CD14-positive monocyte (primary cell): ENCODE measurements around the gene KSR2. TPM values are rescaled to one million over a fixed set of nuclear protein-coding genes. Genes with fewer than 3 reads are reported as not detected.

ENCODE experiments used
- DNase-seq, 3 donors: peaks; one replicate each; pipeline ENCODE4 v3.0.0-alpha.2; 2011 to 2022
- H2AFZ ChIP-seq: 2 replicates; pipeline ENCODE4 v1.6.0; 2012; ENCODE audit warnings: mild to moderate bottlenecking, low read depth, low read length, inconsistent platforms; ENCODE audit not compliant: insufficient read depth, poor library complexity, severe bottlenecking
- H3K27ac ChIP-seq, 2 donors: 1 replicate in 1 of 2; 2 replicates in 1 of 2; pipeline ENCODE4 v1.5.1; 2012 to 2013; ENCODE audit warnings: low read length in 2 of 2, control low read depth in 1 of 2, inconsistent platforms in 1 of 2, low read depth in 1 of 2, mild to moderate bottlenecking in 1 of 2
- H3K27me3 ChIP-seq, 2 donors: one replicate each; pipeline versions ENCODE4 v1.6.0 to v1.6.1; 2011 to 2013; ENCODE audit warnings: low read length in 2 of 2; ENCODE audit not compliant: control insufficient read depth in 2 of 2, insufficient read depth in 2 of 2
- H3K36me3 ChIP-seq, 2 donors: replicated peaks in 1 of 2; 1 replicate in 1 of 2; 2 replicates in 1 of 2; pipeline versions ENCODE4 v1.5.1 to v1.6.1; 2012 to 2013; ENCODE audit warnings: low read length in 2 of 2, control low read depth in 1 of 2, inconsistent platforms in 1 of 2, mild to moderate bottlenecking in 1 of 2; ENCODE audit not compliant: insufficient read depth in 2 of 2, control insufficient read depth in 1 of 2
- H3K4me1 ChIP-seq, 2 donors: 1 replicate in 1 of 2; 2 replicates in 1 of 2; pipeline versions ENCODE4 v1.5.1 to v1.6.1; 2012 to 2013; ENCODE audit warnings: low read length in 2 of 2, control low read depth in 1 of 2, inconsistent platforms in 1 of 2, mild to moderate bottlenecking in 1 of 2, moderate library complexity in 1 of 2; ENCODE audit not compliant: insufficient read depth in 2 of 2, control insufficient read depth in 1 of 2
- H3K4me2 ChIP-seq: replicated peaks from 2 replicates; pipeline ENCODE3; 2012; ENCODE audit warnings: low read length, moderate library complexity, mild to moderate bottlenecking; ENCODE audit not compliant: poor library complexity, severe bottlenecking; ENCODE audit errors: extremely low read depth
- H3K4me3 ChIP-seq, 3 experiments: fragments of 200-600 bp in 1 of 3; sonication (generic) in 1 of 3; replicated peaks in 1 of 3; 1 replicate in 2 of 3; 2 replicates in 1 of 3; pipeline ENCODE4 v1.5.1; 2011 to 2013; ENCODE audit warnings: low read length in 3 of 3, mild to moderate bottlenecking in 3 of 3, control low read depth in 2 of 3, low read depth in 2 of 3, inconsistent platforms in 1 of 3, moderate library complexity in 1 of 3
- H3K79me2 ChIP-seq: 2 replicates; pipeline ENCODE4 v1.6.0; 2012; ENCODE audit warnings: mild to moderate bottlenecking, control low read depth, inconsistent platforms, low read length, moderate library complexity; ENCODE audit not compliant: insufficient read depth
- H3K9ac ChIP-seq: 2 replicates; pipeline ENCODE4 v1.6.0; 2017; ENCODE audit warnings: low read length, mild to moderate bottlenecking; ENCODE audit not compliant: insufficient read depth, poor library complexity, severe bottlenecking
- H3K9me3 ChIP-seq, 2 donors: replicated peaks in 1 of 2; 1 replicate in 1 of 2; 2 replicates in 1 of 2; pipeline versions ENCODE4 v1.5.1 to v1.6.1; 2012 to 2013; ENCODE audit warnings: low read length in 2 of 2, control low read depth in 1 of 2; ENCODE audit not compliant: control insufficient read depth in 1 of 2, insufficient read depth in 1 of 2
- H4K20me1 ChIP-seq: 2 replicates; pipeline ENCODE4 v1.6.0; 2012; ENCODE audit warnings: mild to moderate bottlenecking, low read length, control low read depth, moderate library complexity; ENCODE audit not compliant: insufficient read depth
- H3K27ac Mint-ChIP-seq, 7 donors: one replicate each; pipeline ENCODE4 v1.8.0; 2020; ENCODE audit warnings: mild to moderate bottlenecking in 7 of 7, mixed read lengths in 7 of 7, moderate library complexity in 6 of 7, inconsistent platforms in 2 of 7
- H3K27me3 Mint-ChIP-seq, 3 donors: one replicate each; pipeline ENCODE4 v1.8.0; 2021 to 2022; ENCODE audit warnings: low read depth in 3 of 3, mild to moderate bottlenecking in 3 of 3, mixed read lengths in 3 of 3, moderate library complexity in 3 of 3, inconsistent platforms in 1 of 3
- H3K36me3 Mint-ChIP-seq, 2 donors: one replicate each; pipeline ENCODE4 v1.8.0; 2020; ENCODE audit warnings: mixed read lengths in 2 of 2, inconsistent platforms in 1 of 2, mild to moderate bottlenecking in 1 of 2
- H3K4me1 Mint-ChIP-seq: one replicate; pipeline ENCODE4 v1.8.0; 2020; ENCODE audit warnings: mild to moderate bottlenecking, mixed read lengths
- H3K4me3 Mint-ChIP-seq, 2 donors: one replicate each; pipeline ENCODE4 v1.8.0; 2020; ENCODE audit warnings: mild to moderate bottlenecking in 2 of 2, mixed read lengths in 2 of 2, moderate library complexity in 1 of 2
- H3K9me3 Mint-ChIP-seq, 7 donors: one replicate each; pipeline ENCODE4 v1.8.0; 2020 to 2022; ENCODE audit warnings: mixed read lengths in 7 of 7, mild to moderate bottlenecking in 6 of 7, moderate library complexity in 6 of 7, inconsistent platforms in 2 of 7
- WGBS: methylation state at CpG from one replicate; pipeline ENCODE4 v1.1.5; 2013; ENCODE audit warnings: missing lambda C conversion rate; ENCODE audit not compliant: insufficient coverage; 5-methylcytosine and 5-hydroxymethylcytosine counted together
- intact Hi-C, 2 donors: fragments of 100-400 bp; cut with micrococcal nuclease; formaldehyde crosslinking; loops; one replicate each; pipeline versions ENCODE4 v1.15.0 to v1.15.1; 2023
- polyA plus RNA-seq, 3 donors: library from polyadenylated mRNA; depleted of rRNA in 1 of 3; unstranded in 2 of 3; stranded (reverse) in 1 of 3; fragments of 300-500 nt in 2 of 3; fragments of >200 nt in 1 of 3; fragmentation: Illumina TruSeq in 2 of 3; gene quantifications; 1 replicate in 2 of 3; 2 replicates in 1 of 3; pipeline ENCODE4 v1.2.3, GENCODE V29; 2012 to 2021
- TF ChIP-seq, protein P1 (sequence below): fragments of 200-600 bp; IDR thresholded peaks from one replicate; pipeline ENCODE4 v1.8.0; 2022; ENCODE audit warnings: antibody characterized with exemption, mild to moderate bottlenecking

KSR2 gene
- polyA plus RNA-seq, 3 donors: not detected

- Histone ChIP-seq H3K27ac (no peak overlapping the region), H3K36me3 (no peaks in the 10 kb centered on the region), H3K79me2 (no peaks in the 10 kb centered on the region), H3K4me2 (no peak overlapping the region), H4K20me1 (no peaks in the 10 kb centered on the region), H3K27me3 (peaks cover 0 to 7% of the 10 kb centered on the region in 2 donors), H3K9ac (no peak overlapping the region), H3K9me3 (no peaks in the 10 kb centered on the region), H2AFZ (no peak overlapping the region), H3K4me1 (peaks cover 18 to 20% of the 10 kb centered on the region in 2 donors), H3K4me3 (no peak overlapping the region)
- H3K27me3 Mint-ChIP-seq: peaks cover 12 to 17% (median 15%) of the 10 kb centered on the region in 3 donors
- H3K27ac Mint-ChIP-seq: no peak overlapping the region
- no peak for DNase-seq
- intact Hi-C loops: no loop called here
- TF ChIP-seq, protein P1, sequence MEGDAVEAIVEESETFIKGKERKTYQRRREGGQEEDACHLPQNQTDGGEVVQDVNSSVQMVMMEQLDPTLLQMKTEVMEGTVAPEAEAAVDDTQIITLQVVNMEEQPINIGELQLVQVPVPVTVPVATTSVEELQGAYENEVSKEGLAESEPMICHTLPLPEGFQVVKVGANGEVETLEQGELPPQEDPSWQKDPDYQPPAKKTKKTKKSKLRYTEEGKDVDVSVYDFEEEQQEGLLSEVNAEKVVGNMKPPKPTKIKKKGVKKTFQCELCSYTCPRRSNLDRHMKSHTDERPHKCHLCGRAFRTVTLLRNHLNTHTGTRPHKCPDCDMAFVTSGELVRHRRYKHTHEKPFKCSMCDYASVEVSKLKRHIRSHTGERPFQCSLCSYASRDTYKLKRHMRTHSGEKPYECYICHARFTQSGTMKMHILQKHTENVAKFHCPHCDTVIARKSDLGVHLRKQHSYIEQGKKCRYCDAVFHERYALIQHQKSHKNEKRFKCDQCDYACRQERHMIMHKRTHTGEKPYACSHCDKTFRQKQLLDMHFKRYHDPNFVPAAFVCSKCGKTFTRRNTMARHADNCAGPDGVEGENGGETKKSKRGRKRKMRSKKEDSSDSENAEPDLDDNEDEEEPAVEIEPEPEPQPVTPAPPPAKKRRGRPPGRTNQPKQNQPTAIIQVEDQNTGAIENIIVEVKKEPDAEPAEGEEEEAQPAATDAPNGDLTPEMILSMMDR: no peak
- H3K36me3 Mint-ChIP-seq: no peaks in the 10 kb centered on the region
- H3K4me1 Mint-ChIP-seq: peaks cover 26% of the 10 kb centered on the region
- H3K9me3 Mint-ChIP-seq: peaks cover 3 to 9% (median 3%) of the 10 kb centered on the region in 7 donors
- WGBS: 92% methylated on average over 5 of the region's 7 CpGs
- no peak overlapping the region for H3K4me3 Mint-ChIP-seq
Measured at GRCh38 chr12:117497407-117497806, 471.4 kb downstream of the KSR2 start.

- TF ChIP-seq, protein P1: no peak
- Histone ChIP-seq H3K27me3 (peaks cover 0 to 7% of the 10 kb centered on the region in 2 donors), H3K79me2 (no peaks in the 10 kb centered on the region), H3K4me3 (no peak overlapping the region), H4K20me1 (no peaks in the 10 kb centered on the region), H3K4me2 (no peak overlapping the region), H3K9ac (no peak overlapping the region), H3K9me3 (no peaks in the 10 kb centered on the region), H2AFZ (no peak overlapping the region), H3K27ac (no peak overlapping the region), H3K4me1 (no peaks in the 10 kb centered on the region), H3K36me3 (no peaks in the 10 kb centered on the region)
- intact Hi-C loops: no loop called here
- Mint-ChIP-seq H3K9me3 (peaks cover 3 to 7% (median 3%) of the 10 kb centered on the region in 7 donors), H3K4me3 (no peak overlapping the region), H3K27ac (no peak overlapping the region), H3K4me1 (peaks cover 6% of the 10 kb centered on the region), H3K27me3 (peaks cover 12 to 20% (median 15%) of the 10 kb centered on the region in 3 donors), H3K36me3 (no peaks in the 10 kb centered on the region)
- WGBS: 58% methylated on average over 6 of the region's 8 CpGs
- DNase-seq: no peak
Measured at GRCh38 chr12:117494833-117495655, 473.7 kb downstream of the KSR2 start.
